GM19239 (cell line): ENCODE measurements around the gene TEKT5.
"Not testable (repeated sequence)": the region's sequence is repeated elsewhere in the genome, so short reads cannot be mapped to it uniquely, and the experiment has no call there.

Source experiments
- DNase-seq: peaks from one replicate; pipeline ENCODE4 v3.0.0; 2011; ENCODE audit warnings: low spot score; ENCODE audit not compliant: insufficient read length
- FAIRE-seq: peaks from 2 replicates; lab custom pipeline; 2011; peaks lifted over from hg19 to GRCh38; lab: Jason Lieb, UNC

TEKT5 gene

DNA sequence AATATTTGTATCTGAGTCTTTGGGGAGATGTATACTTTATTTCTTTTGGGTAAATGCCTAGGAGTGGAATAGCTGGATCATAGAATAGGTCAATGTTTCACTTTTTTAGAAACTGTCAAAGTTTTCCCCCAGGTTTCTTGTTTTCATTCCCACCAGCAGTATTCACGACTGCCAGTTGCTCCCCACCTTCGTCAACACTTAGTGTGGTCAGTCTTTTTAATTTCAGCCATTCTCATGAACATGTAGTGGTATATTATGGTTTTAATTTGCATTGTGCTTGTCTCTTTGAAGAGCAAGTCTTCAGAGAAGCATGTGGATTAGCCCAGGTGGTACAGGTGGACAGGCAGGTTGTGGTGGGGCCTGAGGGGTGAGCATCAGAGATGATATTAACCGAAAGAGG is 53.8 kb downstream of the TEKT5 start:
- DNase-seq: no peak
- no peak for FAIRE-seq

GRCh38 chr16:10638101-10638500 is 56.6 kb downstream of the TEKT5 start:
- no peak for FAIRE-seq

DNA sequence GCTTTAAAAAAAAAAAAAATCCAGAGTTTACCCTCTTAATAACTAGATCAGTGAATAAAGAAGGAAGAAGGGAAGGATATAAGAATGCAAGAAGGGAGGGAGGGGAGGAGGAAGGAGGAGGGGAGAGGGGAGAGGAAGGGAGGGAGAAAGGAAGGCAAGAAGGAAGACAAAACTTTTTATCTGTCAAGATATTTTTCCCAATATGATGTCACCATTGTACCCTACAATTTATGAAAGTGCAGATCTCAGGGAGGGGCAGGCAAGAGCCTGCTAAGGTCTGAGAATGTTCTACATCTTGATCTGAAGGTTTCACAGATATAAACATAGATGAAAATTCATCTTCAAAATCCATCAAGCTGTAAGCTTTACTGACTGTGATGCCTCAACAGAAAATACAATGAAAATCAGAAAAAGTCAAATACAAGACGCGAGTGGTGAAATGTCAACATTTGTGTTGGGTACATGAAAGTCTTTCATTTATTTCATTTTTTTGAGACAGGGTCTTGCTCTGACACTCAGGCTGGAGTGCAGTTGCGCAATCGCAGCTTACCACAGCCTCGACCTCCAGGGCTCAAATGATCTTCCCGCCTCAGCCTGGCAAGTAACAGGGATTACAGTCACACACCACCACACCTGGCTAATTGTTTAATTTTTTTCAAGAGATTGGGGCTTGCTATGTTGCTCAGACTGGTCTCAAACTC is 57.2 kb downstream of the TEKT5 start:
- no peak for DNase-seq
- no peak for FAIRE-seq

More at GRCh38 chr16:10638101-10638500, 56.6 kb downstream of the TEKT5 start:
- DNase-seq: no peak

- DNase-seq (no peak), FAIRE-seq (no peak)
Measured at GRCh38 chr16:10635365-10636021, 59.2 kb downstream of the TEKT5 start.

GRCh38 chr16:10633429-10633828 is 61.3 kb downstream of the TEKT5 start:
- not testable (repeated sequence) for FAIRE-seq, DNase-seq

GRCh38 chr16:10631886-10632285 is 62.8 kb downstream of the TEKT5 start:
- FAIRE-seq: no peak
- no peak for DNase-seq

DNA sequence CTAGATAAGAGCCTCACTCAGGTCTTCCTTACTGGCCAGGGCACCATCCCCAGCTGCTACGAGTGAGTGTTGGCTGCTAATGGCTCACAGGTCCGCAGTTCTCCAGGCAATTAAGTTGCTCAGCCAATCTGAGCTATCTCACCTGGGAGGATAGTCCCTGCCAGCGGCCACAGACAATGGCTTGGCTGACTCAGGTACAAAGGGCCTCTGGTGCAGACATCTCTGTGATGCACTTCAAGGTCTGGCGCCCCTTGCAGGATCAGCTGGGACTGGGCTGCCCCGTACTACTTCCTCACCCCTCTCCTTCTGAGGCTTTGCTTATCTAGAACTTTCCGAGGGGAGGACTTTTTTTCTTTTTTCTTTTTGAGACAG is 65.2 kb downstream of the TEKT5 start:
- no peak for FAIRE-seq
- no peak for DNase-seq

DNA sequence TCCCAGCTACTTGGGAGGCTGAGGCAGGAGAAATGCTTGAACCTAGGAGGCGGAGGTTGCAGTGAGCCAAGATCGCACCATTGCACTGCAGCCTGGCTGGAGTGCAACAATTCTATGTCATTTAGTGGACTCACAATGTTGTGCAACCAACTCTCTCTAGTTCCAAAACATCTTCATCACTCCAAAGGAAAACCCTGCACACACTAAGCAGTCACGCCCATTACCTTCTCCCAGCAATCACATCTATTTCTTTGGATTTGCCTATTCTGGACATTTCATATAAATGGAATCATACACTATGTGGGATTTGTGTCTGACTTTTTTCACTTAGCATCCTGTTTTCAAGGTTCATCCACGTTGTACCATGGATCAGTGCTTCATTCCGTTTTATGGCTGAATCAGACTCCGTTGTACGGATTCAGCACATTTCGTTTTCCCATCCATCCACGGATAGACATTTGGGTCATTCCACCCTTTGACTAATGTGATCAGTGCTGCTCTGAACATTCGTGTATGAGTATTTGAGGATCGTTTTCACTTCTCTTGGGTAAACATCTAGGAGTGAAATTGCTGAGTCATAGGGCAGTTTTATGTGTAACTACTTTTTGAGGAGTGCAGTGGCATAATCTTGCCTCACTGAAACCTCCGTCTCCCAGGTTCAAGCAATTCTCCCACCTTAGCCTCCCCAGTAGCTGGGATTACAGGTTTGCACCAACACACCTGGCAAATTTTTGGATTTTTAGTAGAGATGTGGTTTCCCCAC is 69.0 kb downstream of the TEKT5 start:
- FAIRE-seq: no peak
- no peak for DNase-seq

DNA sequence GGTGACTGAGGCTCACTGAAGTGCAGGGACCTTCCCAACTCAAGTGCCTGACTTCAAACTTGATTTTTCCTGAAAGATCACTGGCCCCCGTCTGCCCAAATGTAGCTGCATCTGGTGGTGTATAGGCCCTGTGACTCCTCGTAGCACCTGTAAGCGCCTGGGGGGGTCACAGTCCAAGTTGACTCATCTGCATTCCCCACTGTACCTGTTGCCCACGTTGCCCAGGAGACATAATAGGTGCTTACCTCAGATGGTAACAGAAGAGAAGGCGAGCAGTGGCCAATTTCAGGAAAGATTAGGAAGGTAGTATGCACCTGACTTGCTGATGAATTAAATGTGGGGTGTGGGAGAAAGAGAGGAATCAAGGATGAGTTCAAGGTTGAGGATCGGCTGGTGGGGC is 70.2 kb downstream of the TEKT5 start:
- no peak for FAIRE-seq
- DNase-seq: no peak

- no peak for DNase-seq
- no peak for FAIRE-seq
Measured at GRCh38 chr16:10623059-10623458, 71.7 kb downstream of the TEKT5 start.

GRCh38 chr16:10622036-10622921 is 72.5 kb downstream of the TEKT5 start:
- FAIRE-seq: no peak
- DNase-seq: no peak

GRCh38 chr16:10621216-10621949 is 73.3 kb downstream of the TEKT5 start:
- DNase-seq, FAIRE-seq: not testable (repeated sequence)

- FAIRE-seq: no peak
- DNase-seq: no peak
Measured at GRCh38 chr16:10620120-10620519, 74.6 kb downstream of the TEKT5 start.

DNA sequence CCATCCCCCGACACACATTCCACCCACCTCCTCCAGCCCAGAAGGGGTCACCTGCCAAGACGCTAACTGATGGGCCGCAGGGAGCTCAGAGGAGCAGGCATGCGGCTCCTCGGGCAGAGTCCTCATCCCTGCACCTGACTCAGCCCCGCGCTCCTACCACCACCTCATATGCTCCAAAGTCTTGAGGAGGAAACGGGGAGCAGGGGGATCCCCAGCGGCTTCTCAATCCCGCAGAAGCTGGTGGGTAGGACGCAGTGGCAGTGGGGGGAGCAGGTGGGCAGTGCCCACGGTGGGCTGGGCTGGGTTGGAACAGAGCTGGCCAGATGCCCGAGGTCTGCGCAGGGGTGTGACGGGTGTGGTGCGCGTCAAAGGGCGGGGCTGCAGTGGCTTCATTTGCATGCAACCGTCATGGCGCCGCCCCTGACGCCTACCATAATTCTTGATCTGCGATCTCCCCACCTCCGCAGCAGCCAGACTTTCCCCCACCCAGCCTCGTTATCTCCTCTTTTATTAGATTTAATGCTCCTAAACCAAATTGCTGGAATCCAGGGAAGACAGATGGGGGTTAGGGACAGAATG is 75.4 kb downstream of the TEKT5 start:
- FAIRE-seq (no peak), DNase-seq (no peak)

GRCh38 chr16:10618710-10619209 is 76.0 kb downstream of the TEKT5 start:
- FAIRE-seq (no peak), DNase-seq (no peak)

DNA sequence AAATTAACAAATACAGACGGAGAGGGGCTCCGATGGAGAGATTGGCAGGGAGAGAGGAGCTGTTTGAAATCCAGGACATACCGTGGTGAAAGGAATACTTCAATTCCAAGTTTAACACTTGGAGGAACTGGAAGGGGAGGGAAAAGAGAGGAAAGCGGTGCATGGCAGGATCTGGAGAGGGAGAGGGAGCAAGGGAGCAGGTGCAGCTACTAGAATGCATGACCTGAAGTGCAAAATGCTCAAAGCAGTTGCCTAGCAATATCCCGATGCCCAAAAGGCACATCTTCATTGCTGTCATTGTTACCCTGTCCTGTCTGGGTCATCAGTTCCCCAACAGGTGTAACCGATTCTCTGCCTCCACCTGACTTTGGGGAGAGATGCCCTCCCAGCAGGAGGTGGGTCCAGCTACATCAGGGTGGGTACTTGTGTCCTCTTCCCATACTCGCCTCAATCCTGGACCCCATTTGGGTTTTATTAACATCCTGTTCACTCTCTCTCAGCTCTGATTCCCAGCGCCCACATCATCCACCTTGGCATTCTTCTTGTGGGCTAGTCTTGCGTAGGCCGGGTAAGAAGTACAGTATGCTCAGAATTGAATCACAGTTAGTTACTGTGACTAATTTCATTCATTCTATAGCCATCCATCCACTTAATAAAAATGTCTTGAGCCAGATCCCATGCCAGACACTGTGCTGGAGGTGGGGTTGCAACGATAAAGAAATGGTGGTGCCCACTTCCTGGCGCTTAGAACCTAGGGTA is 76.9 kb downstream of the TEKT5 start:
- DNase-seq (no peak), FAIRE-seq (no peak)

DNA sequence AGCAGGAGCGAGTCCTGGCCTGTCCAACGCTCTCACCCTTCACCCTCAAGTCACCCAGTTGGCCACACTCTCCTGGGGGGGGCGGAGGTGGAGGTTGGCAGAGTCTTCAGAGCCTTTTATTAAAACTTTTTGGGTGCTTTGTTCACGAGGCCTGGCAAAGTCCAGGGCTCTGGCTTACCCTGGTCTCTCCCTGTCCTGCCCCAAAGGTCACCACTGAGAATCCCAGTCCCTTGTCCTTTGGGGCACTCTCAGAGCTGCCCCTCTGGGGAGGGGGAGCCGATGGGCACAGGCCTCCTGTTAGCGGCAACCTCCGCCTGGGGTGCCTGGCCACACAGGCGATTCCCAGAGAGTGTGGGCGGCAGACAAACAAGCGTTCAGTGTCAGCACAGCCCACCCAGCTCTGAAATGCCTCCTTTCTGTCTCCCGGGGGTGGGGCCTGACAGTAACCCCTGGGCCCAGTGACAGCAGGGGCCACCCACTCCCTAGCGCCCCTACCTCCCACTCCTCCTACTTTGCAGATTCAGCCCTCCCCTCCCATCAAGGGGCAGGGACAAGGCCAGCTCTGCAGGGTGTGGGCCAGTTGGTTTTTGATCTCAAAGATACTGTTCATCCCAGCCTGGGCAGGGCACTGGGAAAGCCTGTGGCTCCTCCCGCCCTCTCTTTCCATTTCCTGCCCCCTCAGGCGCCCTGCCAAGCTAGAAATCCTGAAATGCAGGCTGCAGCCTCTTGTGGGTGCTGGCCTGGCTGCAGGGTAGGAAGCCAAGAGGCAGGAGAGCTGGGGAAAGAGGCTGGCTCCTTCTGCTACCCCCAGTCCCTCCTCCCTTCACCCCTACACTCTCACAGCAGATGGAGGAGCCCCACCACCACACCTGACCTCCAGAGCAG is 77.7 kb downstream of the TEKT5 start:
- no peak for FAIRE-seq
- DNase-seq: no peak

- no peak for DNase-seq
- FAIRE-seq: no peak
Measured at GRCh38 chr16:10616419-10616755, 78.3 kb downstream of the TEKT5 start.
